Coronary artery (tissue), 2 donors: ENCODE results near the gene TMEM39B.
"Not testable (repeated sequence)": the region's sequence is repeated elsewhere in the genome, so short reads cannot be mapped to it uniquely, and the experiment has no call there.

Experiments
- DNase-seq: peaks from one replicate; pipeline ENCODE4 v3.0.0-alpha.2; 2017; ENCODE audit warnings: low spot score
- H3K27ac ChIP-seq, 2 donors: fragments of 200-600 bp; sonication (generic); one replicate each; pipeline ENCODE4 v1.5.1; 2016 to 2019
- H3K4me3 ChIP-seq: fragments of 200-600 bp; sonication (generic); 2 replicates; pipeline ENCODE4 v1.5.1; 2016; ENCODE audit warnings: mild to moderate bottlenecking, moderate library complexity
- CTCF ChIP-seq: fragments of 200-600 bp; sonication (generic); IDR thresholded peaks from one replicate; pipeline ENCODE4 v1.5.1; 2019; ENCODE audit warnings: antibody characterized with exemption

TMEM39B gene

GRCh38 chr1:32082022-32082421, 9.3 kb downstream of the TMEM39B start:
- no peak for DNase-seq
- no peak for TF ChIP-seq CTCF
- H3K27ac ChIP-seq: no peak overlapping the region

GRCh38 chr1:32086381-32086780, 13.6 kb downstream of the TMEM39B start:
- not testable (repeated sequence) for H3K4me3 ChIP-seq, DNase-seq, H3K27ac ChIP-seq

More at GRCh38 chr1:32082022-32082421, 9.3 kb downstream of the TMEM39B start:
- H3K4me3 ChIP-seq: no peak overlapping the region

GRCh38 chr1:32091176-32091575, 18.4 kb downstream of the TMEM39B start:
- no peak overlapping the region for H3K4me3 ChIP-seq
- no peak for TF ChIP-seq CTCF
- H3K27ac ChIP-seq: no peak overlapping the region
- DNase-seq: no peak

GRCh38 chr1:32091591-32091990, 18.9 kb downstream of the TMEM39B start:
- TF ChIP-seq CTCF: no peak
- DNase-seq: no peak
- no peak overlapping the region for H3K4me3 ChIP-seq
- H3K27ac ChIP-seq: no peak overlapping the region

GRCh38 chr1:32094746-32095521, 22.2 kb downstream of the TMEM39B start:
- Histone ChIP-seq H3K27ac (no peak overlapping the region), H3K4me3 (no peak overlapping the region)
- no peak for TF ChIP-seq CTCF
- no peak for DNase-seq

- no peak for TF ChIP-seq CTCF
- no peak overlapping the region for H3K27ac ChIP-seq
- H3K4me3 ChIP-seq: no peak overlapping the region
- no peak for DNase-seq
Measured at GRCh38 chr1:32099426-32099825, 26.7 kb downstream of the TMEM39B start.

- H3K27ac ChIP-seq: no peak overlapping the region
- no peak overlapping the region for H3K4me3 ChIP-seq
- no peak for DNase-seq
- no peak for TF ChIP-seq CTCF
Measured at GRCh38 chr1:32100359-32100758, 27.6 kb downstream of the TMEM39B start.
